DND-41 (cell line): ENCODE results near the gene ZCWPW1.

ENCODE experiments used
- ATAC-seq: fragments of 200-7000 bp; cut with Tn5 transposase; 3 replicates; pipeline ENCODE4 v1.9.1; 2021; ENCODE audit warnings: low read depth; ENCODE audit not compliant: insufficient read depth
- DNase-seq: peaks from one replicate; pipeline ENCODE4 v3.0.0-alpha.2; 2020
- H2AFZ ChIP-seq: 2 replicates; pipeline ENCODE4 v1.6.0; 2012; ENCODE audit warnings: low read depth, low read length
- H3K27ac ChIP-seq: 2 replicates; pipeline ENCODE4 v1.5.1; 2012; ENCODE audit warnings: low read length, inconsistent platforms
- H3K27me3 ChIP-seq: fragments of 200-600 bp; sonication (generic); 2 replicates; pipeline ENCODE4 v1.6.0; 2012; ENCODE audit warnings: low read length, mild to moderate bottlenecking, inconsistent platforms; ENCODE audit not compliant: insufficient read depth, poor library complexity
- H3K36me3 ChIP-seq: 2 replicates; pipeline ENCODE4 v1.5.1; 2012; ENCODE audit warnings: low read length, inconsistent platforms; ENCODE audit not compliant: insufficient read depth
- H3K4me1 ChIP-seq: 2 replicates; pipeline ENCODE4 v1.5.1; 2012; ENCODE audit warnings: mild to moderate bottlenecking, low read length; ENCODE audit not compliant: insufficient read depth
- H3K4me2 ChIP-seq: 2 replicates; pipeline ENCODE4 v1.6.0; 2012; ENCODE audit warnings: mild to moderate bottlenecking, moderate library complexity, low read length, inconsistent platforms; ENCODE audit not compliant: insufficient read depth
- H3K4me3 ChIP-seq, 2 experiments: fragments of 200-600 bp in 1 of 2; shearing (Covaris generic) in 1 of 2; 2 replicates each; pipeline ENCODE4 v1.5.1; 2012 to 2016; ENCODE audit warnings: inconsistent platforms in 2 of 2, low read length in 2 of 2, mild to moderate bottlenecking in 2 of 2, low read depth in 1 of 2, moderate library complexity in 1 of 2
- H3K79me2 ChIP-seq: 2 replicates; pipeline ENCODE4 v1.6.0; 2012; ENCODE audit warnings: low read length, inconsistent platforms; ENCODE audit not compliant: insufficient read depth
- H3K9ac ChIP-seq: 2 replicates; pipeline ENCODE4 v1.6.0; 2012; ENCODE audit warnings: low read depth, mild to moderate bottlenecking, inconsistent platforms, low read length, moderate library complexity
- H3K9me3 ChIP-seq: 2 replicates; pipeline ENCODE4 v1.5.1; 2012; ENCODE audit warnings: low read length, moderate library complexity, mild to moderate bottlenecking, inconsistent platforms; ENCODE audit not compliant: insufficient read depth, severe bottlenecking
- H4K20me1 ChIP-seq: 2 replicates; pipeline ENCODE4 v1.6.0; 2012; ENCODE audit warnings: low read length; ENCODE audit not compliant: insufficient read depth
- CTCF ChIP-seq: IDR thresholded peaks from 2 replicates; pipeline ENCODE4 v1.5.1; 2012; ENCODE audit warnings: borderline replicate concordance, low read length, moderate library complexity, mild to moderate bottlenecking; ENCODE audit not compliant: poor library complexity, severe bottlenecking; ENCODE audit errors: extremely low read depth
- EZH2 ChIP-seq: IDR thresholded peaks from 3 replicates; pipeline ENCODE4 v1.6.1; 2012; ENCODE audit warnings: borderline replicate concordance, low read depth, mild to moderate bottlenecking, moderate library complexity, low read length, inconsistent platforms; ENCODE audit not compliant: severe bottlenecking

Gene ZCWPW1

GRCh38 chr7:100434297-100435144 lies 6.0 kb upstream of the ZCWPW1 start:
- Histone ChIP-seq H3K36me3 (peaks cover 58% of the 10 kb centered on the region), H3K9ac (peak overlapping the region; percentile 96), H4K20me1 (peaks cover 47% of the 10 kb centered on the region), H3K4me2 (peak overlapping the region; percentile 87), H2AFZ (no peak overlapping the region), H3K9me3 (no peaks in the 10 kb centered on the region), H3K27me3 (no peaks in the 10 kb centered on the region), H3K79me2 (peaks cover 67% of the 10 kb centered on the region), H3K4me3 (peak overlapping the region; percentile 85 to 94; a peak in 3 of 4 replicates), H3K27ac (peak overlapping the region; percentile 100), H3K4me1 (peaks cover 60% of the 10 kb centered on the region)
- TF ChIP-seq EZH2 = no peak
- ATAC-seq = no peak
- DNase-seq = no peak

- TF ChIP-seq CTCF (no peak), EZH2 (no peak)
- Histone ChIP-seq H3K4me3 (peak overlapping the region in 1 of 2 experiments; percentile 94; a peak in 1 of 4 replicates), H3K79me2 (peaks cover 67% of the 10 kb centered on the region), H3K27me3 (no peaks in the 10 kb centered on the region), H2AFZ (no peak overlapping the region), H3K4me1 (peaks cover 60% of the 10 kb centered on the region), H3K27ac (peak overlapping the region; percentile 100), H3K36me3 (peaks cover 58% of the 10 kb centered on the region), H3K9ac (peak overlapping the region; percentile 98), H3K9me3 (no peaks in the 10 kb centered on the region), H3K4me2 (peak overlapping the region; percentile 87), H4K20me1 (peaks cover 47% of the 10 kb centered on the region)
- ATAC-seq (no peak), DNase-seq (no peak)
These were observed 5.2 kb upstream of the ZCWPW1 start for GRCh38 chr7:100433592-100434296.

- H3K4me1 ChIP-seq = peaks cover 60% of the 10 kb centered on the region
- peak overlapping the region; percentile 87 for H3K4me2 ChIP-seq
These were observed 4.7 kb upstream of the ZCWPW1 start for GRCh38 chr7:100433276-100433591.

More at GRCh38 chr7:100433276-100433591, 4.7 kb upstream of the ZCWPW1 start:
- no peak overlapping the region for H2AFZ ChIP-seq
- no peak for DNase-seq
- H3K9me3 ChIP-seq = no peaks in the 10 kb centered on the region
- H3K4me3 ChIP-seq = no peak overlapping the region
- H3K27me3 ChIP-seq = no peaks in the 10 kb centered on the region
- H3K36me3 ChIP-seq = peaks cover 58% of the 10 kb centered on the region
- ATAC-seq = no peak
- H4K20me1 ChIP-seq = peaks cover 47% of the 10 kb centered on the region
- H3K27ac ChIP-seq = peak overlapping the region; percentile 100; the same call in 1 of the 2 replicates
- TF ChIP-seq CTCF (no peak), EZH2 (no peak)
- H3K79me2 ChIP-seq = peaks cover 67% of the 10 kb centered on the region
- peak overlapping the region; percentile 98; the same call in 1 of the 2 replicates for H3K9ac ChIP-seq
